KOPT-K1 (cell line): ENCODE data around the gene HSD17B1.
"Not testable (repeated sequence)": the region's sequence is repeated elsewhere in the genome, so short reads cannot be mapped to it uniquely, and the experiment has no call there.

Experiments
- H3K27ac ChIP-seq: fragments of 200-600 bp; sonication (generic); 2 replicates; pipeline ENCODE4 v1.5.1; 2016; ENCODE audit warnings: antibody characterized with exemption, mild to moderate bottlenecking, low read depth, low read length; ENCODE audit not compliant: poor library complexity, severe bottlenecking
- H3K36me3 ChIP-seq: fragments of 200-600 bp; sonication (generic); 2 replicates; pipeline ENCODE4 v1.5.1; 2017; ENCODE audit warnings: antibody characterized with exemption, mild to moderate bottlenecking, low read length, moderate library complexity; ENCODE audit not compliant: insufficient read depth
- H3K9me3 ChIP-seq: fragments of 200-600 bp; sonication (generic); 2 replicates; pipeline ENCODE4 v1.5.1; 2017; ENCODE audit warnings: antibody characterized with exemption, low read length, mild to moderate bottlenecking; ENCODE audit not compliant: insufficient read depth, poor library complexity, severe bottlenecking

The HSD17B1 gene

GRCh38 chr17:42552736-42553135 is at the start of gene HSD17B1:
HSD17B1 (plus strand) TSS chr17:42552923; CDS start chr17:42552934, 11 bp downstream.
- H3K9me3 ChIP-seq, H3K27ac ChIP-seq, H3K36me3 ChIP-seq: not testable (repeated sequence)

GRCh38 chr17:42502926-42503325 is 49.8 kb upstream of the HSD17B1 start:
- Histone ChIP-seq H3K36me3 (no peaks in the 10 kb centered on the region), H3K9me3 (no peaks in the 10 kb centered on the region), H3K27ac (no peak overlapping the region)

- Histone ChIP-seq H3K36me3 (no peaks in the 10 kb centered on the region), H3K9me3 (no peaks in the 10 kb centered on the region), H3K27ac (no peak overlapping the region)
These were observed 45.1 kb upstream of the HSD17B1 start for GRCh38 chr17:42507671-42508070.

GRCh38 chr17:42508426-42509165 is 44.1 kb upstream of the HSD17B1 start:
- Histone ChIP-seq H3K27ac (no peak overlapping the region), H3K36me3 (no peaks in the 10 kb centered on the region), H3K9me3 (no peaks in the 10 kb centered on the region)

GRCh38 chr17:42509409-42509808 is 43.3 kb upstream of the HSD17B1 start:
- H3K36me3 ChIP-seq = no peaks in the 10 kb centered on the region
- no peaks in the 10 kb centered on the region for H3K9me3 ChIP-seq
- no peak overlapping the region for H3K27ac ChIP-seq

GRCh38 chr17:42509841-42510240 is 42.9 kb upstream of the HSD17B1 start:
- no peaks in the 10 kb centered on the region for H3K9me3 ChIP-seq
- no peaks in the 10 kb centered on the region for H3K36me3 ChIP-seq
- no peak overlapping the region for H3K27ac ChIP-seq

GRCh38 chr17:42512246-42512645 is 40.5 kb upstream of the HSD17B1 start:
- Histone ChIP-seq H3K9me3 (no peaks in the 10 kb centered on the region), H3K27ac (no peak overlapping the region), H3K36me3 (no peaks in the 10 kb centered on the region)

GRCh38 chr17:42512733-42513251 is 39.9 kb upstream of the HSD17B1 start:
- Histone ChIP-seq H3K9me3 (no peaks in the 10 kb centered on the region), H3K36me3 (no peaks in the 10 kb centered on the region), H3K27ac (no peak overlapping the region)

GRCh38 chr17:42513686-42514085 is 39.0 kb upstream of the HSD17B1 start:
- no peak overlapping the region for H3K27ac ChIP-seq
- H3K36me3 ChIP-seq = no peaks in the 10 kb centered on the region
- H3K9me3 ChIP-seq = no peaks in the 10 kb centered on the region

GRCh38 chr17:42514279-42514678 is 38.4 kb upstream of the HSD17B1 start:
- H3K36me3 ChIP-seq = no peaks in the 10 kb centered on the region
- H3K27ac ChIP-seq = no peak overlapping the region
- H3K9me3 ChIP-seq = no peaks in the 10 kb centered on the region

- Histone ChIP-seq H3K9me3 (no peaks in the 10 kb centered on the region), H3K36me3 (no peaks in the 10 kb centered on the region), H3K27ac (no peak overlapping the region)
These were observed 37.9 kb upstream of the HSD17B1 start for GRCh38 chr17:42514867-42515266.

GRCh38 chr17:42517516-42517915 is 35.2 kb upstream of the HSD17B1 start:
- Histone ChIP-seq H3K27ac (no peak overlapping the region), H3K9me3 (no peaks in the 10 kb centered on the region), H3K36me3 (no peaks in the 10 kb centered on the region)

- no peaks in the 10 kb centered on the region for H3K36me3 ChIP-seq
These were observed 34.5 kb upstream of the HSD17B1 start for GRCh38 chr17:42518046-42518754.

GRCh38 chr17:42518755-42519545 is 33.8 kb upstream of the HSD17B1 start:
- Histone ChIP-seq H3K36me3 (no peaks in the 10 kb centered on the region), H3K27ac (no peak overlapping the region), H3K9me3 (no peaks in the 10 kb centered on the region)

More at GRCh38 chr17:42518046-42518754, 34.5 kb upstream of the HSD17B1 start:
- H3K27ac ChIP-seq = no peak overlapping the region
- H3K9me3 ChIP-seq = no peaks in the 10 kb centered on the region
